ENCODE results near the gene MTHFD2L. TPM values are rescaled to one million over a fixed set of nuclear protein-coding genes. Genes with fewer than 3 reads are reported as not detected.

Gene MTHFD2L
- total and polyA plus RNA-seq, 2 donors (not counting 3 experiments of a cell fraction or from before 2014, with no cell fraction given): 6.9 to 15.2 TPM

- dilution Hi-C loops (cut with MboI; ENCODE audit: extremely low pct_ligation_motif_present, low sequenced_read_pairs) (no loop called here), intact Hi-C loops (cut with micrococcal nuclease) (no loop called here)
- no peaks in the 10 kb centered on the region for H3K4me1 ChIP-seq (ENCODE audit: control insufficient read depth, extremely low read depth, insufficient read depth, low read length)
- H3K27ac ChIP-seq (ENCODE audit: insufficient read depth, low read depth, low read length): no peak overlapping the region
- H3K27me3 ChIP-seq (ENCODE audit: control insufficient read depth in 2 of 2, insufficient read depth in 2 of 2, low read length in 2 of 2): no peaks in the 10 kb centered on the region
- TF ChIP-seq MYC (IDR thresholded peaks at IDR 0.05; ENCODE audit: low read depth, low read length): no peak
- no peak for TF ChIP-seq GATA2 (IDR thresholded peaks at IDR 0.05; ENCODE audit: insufficient read depth, insufficient read length, low read depth, low read length)
- H3K9me3 ChIP-seq (replicated peaks; ENCODE audit: control insufficient read depth, insufficient read depth, low read length): no peaks in the 10 kb centered on the region
- no peak overlapping the region for H3K4me3 ChIP-seq (replicated peaks in 1 of 3; ENCODE audit: insufficient read depth in 1 of 3, low read depth in 1 of 3, low read length in 3 of 3)
- DNase-seq (ENCODE audit: low read depth, low spot score): no peak
- ChIA-PET CTCF (no interaction called here), POLR2A (no interaction called here)
- no peak for FAIRE-seq
- H3K79me2 ChIP-seq (ENCODE audit: control insufficient read depth, insufficient read depth, low read length): no peaks in the 10 kb centered on the region
- H3K4me2 ChIP-seq (ENCODE audit: insufficient read depth, low read length): no peak overlapping the region
- no peak overlapping the region for H3K9ac ChIP-seq (replicated peaks; ENCODE audit: extremely low read depth, insufficient read depth, low read length)
- no peaks in the 10 kb centered on the region for H3K9me1 ChIP-seq (replicated peaks; ENCODE audit: control insufficient read depth, extremely low read depth, insufficient read depth, low read length)
- H2AFZ ChIP-seq (ENCODE audit: low read depth, low read length): no peak overlapping the region
- no peaks in the 10 kb centered on the region for H3K36me3 ChIP-seq (ENCODE audit: control insufficient read depth in 2 of 2, extremely low read depth in 1 of 2, insufficient read depth in 2 of 2, low read length in 2 of 2)
- no TSS peak for BruUV-seq (replicated peaks)
- H4K20me1 ChIP-seq (replicated peaks; ENCODE audit: control insufficient read depth, extremely low read depth, insufficient read depth, low read length): no peaks in the 10 kb centered on the region
Measured at GRCh38 chr4:74168841-74169240, 10.9 kb downstream of the MTHFD2L start.

GRCh38 chr4:74173321-74173720 lies 15.4 kb downstream of the MTHFD2L start:
- no peak for TF ChIP-seq FOS (IDR thresholded peaks at IDR 0.05; ENCODE audit: borderline replicate concordance, insufficient read depth, low read length)
- no peak for TF ChIP-seq EZH2 (IDR thresholded peaks at IDR 0.05; ENCODE audit: borderline replicate concordance, low read depth, low read length, severe bottlenecking)
- no peak for TF ChIP-seq CTCF (IDR thresholded peaks at IDR 0.05; ENCODE audit: extremely low read depth in 1 of 2, insufficient read depth in 1 of 2, low read depth in 1 of 2, low read length in 2 of 2)
- TF ChIP-seq POLR2A (IDR thresholded peaks at IDR 0.05; ENCODE audit: low read depth, low read length): no peak
- no peak for TF ChIP-seq POLR2AphosphoS5 (IDR thresholded peaks at IDR 0.05; ENCODE audit: insufficient read depth, low read depth, low read length)
- no peak for TF ChIP-seq JUN (IDR thresholded peaks at IDR 0.05; ENCODE audit: borderline replicate concordance, insufficient read depth, insufficient read length, low read depth)
- TF ChIP-seq MYC (IDR thresholded peaks at IDR 0.05; ENCODE audit: low read depth, low read length): no peak
- Histone ChIP-seq H3K79me2 (ENCODE audit: control insufficient read depth, insufficient read depth, low read length) (no peaks in the 10 kb centered on the region), H2AFZ (ENCODE audit: low read depth, low read length) (no peak overlapping the region), H3K9me3 (replicated peaks; ENCODE audit: control insufficient read depth, insufficient read depth, low read length) (no peaks in the 10 kb centered on the region), H3K4me1 (ENCODE audit: control insufficient read depth, extremely low read depth, insufficient read depth, low read length) (no peaks in the 10 kb centered on the region), H3K36me3 (ENCODE audit: control insufficient read depth in 2 of 2, extremely low read depth in 1 of 2, insufficient read depth in 2 of 2, low read length in 2 of 2) (no peaks in the 10 kb centered on the region), H3K9me1 (replicated peaks; ENCODE audit: control insufficient read depth, extremely low read depth, insufficient read depth, low read length) (no peaks in the 10 kb centered on the region), H3K4me2 (ENCODE audit: insufficient read depth, low read length) (no peak overlapping the region), H4K20me1 (replicated peaks; ENCODE audit: control insufficient read depth, extremely low read depth, insufficient read depth, low read length) (no peaks in the 10 kb centered on the region), H3K27me3 (ENCODE audit: control insufficient read depth in 2 of 2, insufficient read depth in 2 of 2, low read length in 2 of 2) (no peaks in the 10 kb centered on the region), H3K9ac (replicated peaks; ENCODE audit: extremely low read depth, insufficient read depth, low read length) (no peak overlapping the region), H3K27ac (ENCODE audit: insufficient read depth, low read depth, low read length) (no peak overlapping the region), H3K4me3 (replicated peaks in 1 of 3; ENCODE audit: insufficient read depth in 1 of 3, low read depth in 1 of 3, low read length in 3 of 3) (no peak overlapping the region)
- FAIRE-seq: no peak
- dilution Hi-C loops (cut with MboI; ENCODE audit: extremely low pct_ligation_motif_present, low sequenced_read_pairs) (no loop called here), intact Hi-C loops (cut with micrococcal nuclease) (no loop called here)
- no TSS peak for BruUV-seq (replicated peaks)
- CTCF ChIA-PET: interaction anchor here (2.2 kb wide), 1 partner anchor 31 kb away, joined by 5 read pairs; no protein-coding TSS in a partner anchor
- no peak for DNase-seq (ENCODE audit: low read depth, low spot score)
- POLR2A ChIA-PET: no interaction called here
